WERI-Rb-1 (cell line): Measurements from ENCODE around the gene SLC49A4.

Experiments used
- DNase-seq: peaks from one replicate; pipeline ENCODE4 v3.0.0-alpha.2; 2020
- H3K27ac ChIP-seq: fragments of 250-450 bp; sonication (Bioruptor Pico); 2 replicates; pipeline ENCODE4 v1.5.1; 2020; ENCODE audit warnings: mild to moderate bottlenecking, moderate library complexity
- H3K27me3 ChIP-seq: fragments of 250-450 bp; sonication (Bioruptor Pico); 2 replicates; pipeline ENCODE4 v1.5.1; 2021; ENCODE audit warnings: mild to moderate bottlenecking, low read depth, moderate library complexity; ENCODE audit not compliant: insufficient read depth, severe bottlenecking
- H3K36me3 ChIP-seq: fragments of 250-450 bp; sonication (Bioruptor Pico); 2 replicates; pipeline ENCODE4 v1.5.1; 2020; ENCODE audit warnings: mild to moderate bottlenecking, moderate library complexity
- H3K4me3 ChIP-seq: 2 replicates; pipeline ENCODE4 v1.5.1; 2011; ENCODE audit warnings: low read depth, mild to moderate bottlenecking, control low read depth, low read length
- H3K9me3 ChIP-seq: fragments of 250-450 bp; sonication (Bioruptor Pico); 2 replicates; pipeline ENCODE4 v1.5.1; 2021; ENCODE audit warnings: mild to moderate bottlenecking, moderate library complexity; ENCODE audit not compliant: severe bottlenecking
- TF ChIP-seq, protein P1 (sequence below): IDR thresholded peaks from 2 replicates; pipeline ENCODE4 v1.5.1; 2011; ENCODE audit warnings: low read depth, mild to moderate bottlenecking, control low read depth, inconsistent platforms, low read length

Gene SLC49A4

DNA sequence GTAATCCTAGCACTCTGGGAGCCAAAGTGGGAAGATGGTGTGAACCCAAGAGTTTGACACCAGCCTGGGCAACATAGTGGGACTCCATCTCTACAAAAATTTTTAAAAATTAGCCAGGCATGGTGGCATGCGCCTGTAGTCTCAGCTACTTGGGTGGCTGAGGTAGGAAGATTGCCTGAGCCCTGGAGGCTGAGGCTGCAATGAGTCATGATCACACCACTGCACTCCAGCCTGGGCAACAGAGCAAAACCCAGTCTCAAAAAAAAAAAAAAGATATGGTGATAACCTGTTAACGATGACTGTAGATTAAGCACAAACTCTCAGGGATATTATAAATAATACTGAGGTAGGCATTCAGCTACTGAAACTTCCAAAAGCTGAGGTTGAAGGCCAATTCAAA, 107.5 kb downstream of the SLC49A4 start:
- no peaks in the 10 kb centered on the region for H3K9me3 ChIP-seq
- no peaks in the 10 kb centered on the region for H3K27me3 ChIP-seq
- no peak overlapping the region for H3K4me3 ChIP-seq
- TF ChIP-seq, protein P1, sequence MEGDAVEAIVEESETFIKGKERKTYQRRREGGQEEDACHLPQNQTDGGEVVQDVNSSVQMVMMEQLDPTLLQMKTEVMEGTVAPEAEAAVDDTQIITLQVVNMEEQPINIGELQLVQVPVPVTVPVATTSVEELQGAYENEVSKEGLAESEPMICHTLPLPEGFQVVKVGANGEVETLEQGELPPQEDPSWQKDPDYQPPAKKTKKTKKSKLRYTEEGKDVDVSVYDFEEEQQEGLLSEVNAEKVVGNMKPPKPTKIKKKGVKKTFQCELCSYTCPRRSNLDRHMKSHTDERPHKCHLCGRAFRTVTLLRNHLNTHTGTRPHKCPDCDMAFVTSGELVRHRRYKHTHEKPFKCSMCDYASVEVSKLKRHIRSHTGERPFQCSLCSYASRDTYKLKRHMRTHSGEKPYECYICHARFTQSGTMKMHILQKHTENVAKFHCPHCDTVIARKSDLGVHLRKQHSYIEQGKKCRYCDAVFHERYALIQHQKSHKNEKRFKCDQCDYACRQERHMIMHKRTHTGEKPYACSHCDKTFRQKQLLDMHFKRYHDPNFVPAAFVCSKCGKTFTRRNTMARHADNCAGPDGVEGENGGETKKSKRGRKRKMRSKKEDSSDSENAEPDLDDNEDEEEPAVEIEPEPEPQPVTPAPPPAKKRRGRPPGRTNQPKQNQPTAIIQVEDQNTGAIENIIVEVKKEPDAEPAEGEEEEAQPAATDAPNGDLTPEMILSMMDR, result no peak
- H3K36me3 ChIP-seq, result no peaks in the 10 kb centered on the region
- no peak overlapping the region for H3K27ac ChIP-seq
- DNase-seq, result no peak

GRCh38 chr3:122903171-122903570, 108.3 kb downstream of the SLC49A4 start:
- DNase-seq, result no peak
- H3K4me3 ChIP-seq, result no peak overlapping the region
- H3K9me3 ChIP-seq, result no peaks in the 10 kb centered on the region
- no peak overlapping the region for H3K27ac ChIP-seq
- TF ChIP-seq, protein P1, result no peak
- H3K36me3 ChIP-seq, result no peaks in the 10 kb centered on the region
- H3K27me3 ChIP-seq, result no peaks in the 10 kb centered on the region

DNA sequence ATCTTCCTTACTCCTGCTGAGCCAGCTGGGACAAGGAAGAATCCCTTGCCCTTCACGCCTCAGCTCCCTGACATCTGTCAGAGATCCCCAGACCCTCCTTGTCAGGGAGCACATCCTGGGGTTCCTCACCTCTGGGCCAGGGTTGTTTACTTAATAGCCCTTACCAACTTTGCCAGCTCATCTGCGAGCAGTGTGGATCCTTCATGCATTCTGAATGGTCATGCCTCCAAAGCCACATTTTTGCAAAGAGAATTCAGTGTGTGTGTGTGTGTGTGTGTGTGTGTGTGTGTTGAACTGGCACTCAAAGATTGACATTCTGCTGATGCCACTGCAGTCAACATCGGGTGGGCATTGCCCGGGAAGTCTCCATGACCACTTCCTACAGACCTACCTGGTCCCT, 112.6 kb downstream of the SLC49A4 start:
- TF ChIP-seq, protein P1, result no peak
- no peaks in the 10 kb centered on the region for H3K9me3 ChIP-seq

DNA sequence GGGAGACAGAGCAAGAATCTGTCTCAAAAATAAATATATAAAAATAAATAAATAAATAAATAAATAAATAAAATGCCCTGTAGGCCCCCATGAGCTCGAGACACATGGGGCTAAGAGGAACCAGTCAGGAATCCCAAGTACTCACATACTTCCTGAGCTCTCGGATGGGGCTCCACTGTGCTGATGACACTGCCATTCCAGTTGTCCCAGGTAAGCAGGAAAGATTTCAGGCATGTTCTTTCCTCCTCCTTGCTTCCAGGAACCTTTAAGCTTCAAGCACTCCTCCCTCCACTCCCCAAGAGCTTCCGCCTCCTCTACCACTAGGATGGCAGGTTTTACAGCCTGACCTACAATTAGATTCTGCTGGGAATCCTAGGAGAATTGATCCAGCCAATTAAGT, 113.4 kb downstream of the SLC49A4 start:
- no peak for DNase-seq
- Histone ChIP-seq H3K27me3 (no peaks in the 10 kb centered on the region), H3K4me3 (no peak overlapping the region), H3K27ac (no peak overlapping the region), H3K9me3 (no peaks in the 10 kb centered on the region), H3K36me3 (no peaks in the 10 kb centered on the region)
- TF ChIP-seq, protein P1, result no peak

More for the DNA sequence above, 112.6 kb downstream of the SLC49A4 start:
- Histone ChIP-seq H3K36me3 (no peaks in the 10 kb centered on the region), H3K4me3 (no peak overlapping the region), H3K27ac (no peak overlapping the region), H3K27me3 (no peaks in the 10 kb centered on the region)
- no peak for DNase-seq

DNA sequence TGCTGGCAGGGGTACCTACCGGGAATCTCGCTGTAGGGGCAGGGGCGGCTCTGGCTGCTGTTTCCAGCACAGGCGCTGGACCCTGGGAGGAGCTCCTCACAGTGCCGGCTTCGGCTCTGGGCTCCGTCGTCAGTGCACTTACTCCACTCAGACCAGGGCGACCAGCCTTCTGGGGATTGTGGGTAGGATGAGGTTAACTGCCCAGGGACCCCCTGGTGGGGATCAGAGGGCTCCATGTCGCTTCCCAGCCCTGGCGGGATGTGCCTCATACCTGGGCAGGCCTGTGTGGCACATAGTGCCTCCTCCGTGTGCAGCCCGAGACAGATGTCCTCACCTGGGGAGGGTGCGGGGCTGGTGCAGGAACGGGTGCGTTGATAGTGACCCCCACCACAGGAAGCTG, 117.0 kb downstream of the SLC49A4 start:
- H3K27ac ChIP-seq, result no peak overlapping the region
- DNase-seq, result no peak

More for the DNA sequence above, 117.0 kb downstream of the SLC49A4 start:
- H3K27me3 ChIP-seq, result no peaks in the 10 kb centered on the region
- H3K4me3 ChIP-seq, result no peak overlapping the region
- no peaks in the 10 kb centered on the region for H3K36me3 ChIP-seq
- H3K9me3 ChIP-seq, result no peaks in the 10 kb centered on the region
- TF ChIP-seq, protein P1, result no peak
